ENCODE data around the gene STXBP6. TPM values are rescaled to one million over a fixed set of nuclear protein-coding genes. Genes with fewer than 3 reads are reported as not detected.
A peak's percentile ranks its signal among the peaks of the same experiment; 100 is the strongest.

The STXBP6 gene
- total and polyA plus RNA-seq, 2 of the 13 experiments (the other 11 are each of a cell fraction or from before 2014, with no cell fraction given), result 35.3 to 42.8 TPM

- TF ChIP-seq TFDP1 (CRISPR knock-in tag; IDR thresholded peaks at IDR 0.05; ENCODE audit: borderline replicate concordance), result no peak; the same call in 1 of the 2 replicates
- no peak; the same call in 1 of the 2 replicates for TF ChIP-seq SATB2 (CRISPR knock-in tag; IDR thresholded peaks at IDR 0.05)
- peak; percentile 83; the same call in 1 of the 2 replicates for TF ChIP-seq GFI1 (CRISPR knock-in tag; IDR thresholded peaks at IDR 0.05; ENCODE audit: borderline replicate concordance)
- TF ChIP-seq EZH2 (conservative IDR thresholded peaks at IDR 0.05; ENCODE audit: low read depth, low read length), result no peak
- TF ChIP-seq ZNF367 (CRISPR knock-in tag; IDR thresholded peaks at IDR 0.05; ENCODE audit: borderline replicate concordance), result no peak
- TF ChIP-seq ZNF12 (CRISPR knock-in tag; IDR thresholded peaks at IDR 0.05), result peak; percentile 99
- peak; percentile 94 for TF ChIP-seq SALL1 (CRISPR knock-in tag; IDR thresholded peaks at IDR 0.05)
- TF ChIP-seq ZBTB1 (CRISPR knock-in tag; IDR thresholded peaks at IDR 0.05; ENCODE audit: borderline replicate concordance), result no peak
- no peak for TF ChIP-seq CSRNP2 (CRISPR knock-in tag; conservative IDR thresholded peaks at IDR 0.05; ENCODE audit: low read depth)
- TF ChIP-seq HMGXB3 (CRISPR knock-in tag; IDR thresholded peaks at IDR 0.05; ENCODE audit: borderline replicate concordance), result peak; percentile 67
- TF ChIP-seq ARNT (IDR thresholded peaks at IDR 0.05), result no peak
- no peak; the same call in 1 of the 2 replicates for TF ChIP-seq ZNF280B (CRISPR knock-in tag; IDR thresholded peaks at IDR 0.05; ENCODE audit: borderline replicate concordance)
- peak; percentile 84 for TF ChIP-seq FOXA3 (CRISPR knock-in tag; IDR thresholded peaks at IDR 0.05)
- no peak for TF ChIP-seq TRIM22 (IDR thresholded peaks at IDR 0.05)
- peak; percentile 84 for TF ChIP-seq TOE1 (CRISPR knock-in tag; IDR thresholded peaks at IDR 0.05)
- no peak for TF ChIP-seq ZNF484 (CRISPR knock-in tag; IDR thresholded peaks at IDR 0.05; ENCODE audit: borderline replicate concordance, low read depth)
- TF ChIP-seq ZC3H4 (CRISPR knock-in tag; IDR thresholded peaks at IDR 0.05; ENCODE audit: borderline replicate concordance), result 0 out of 2 replicates have a peak, but pooled peaks have one; percentile 57
These were observed 231.7 kb downstream of the STXBP6 start (continued) for GRCh38 chr14:24818058-24818822.

Measured in HepG2 (cell line).